GM21423 (cell line): ENCODE results near the gene PPME1.

Experiments used
- ATAC-seq: cut with Tn5 transposase; IDR thresholded peaks from one replicate; pipeline ENCODE4 v1.9.1; 2021; ENCODE audit warnings: mild to moderate bottlenecking, moderate library complexity; ENCODE audit not compliant: unreplicated experiment

The PPME1 gene

DNA sequence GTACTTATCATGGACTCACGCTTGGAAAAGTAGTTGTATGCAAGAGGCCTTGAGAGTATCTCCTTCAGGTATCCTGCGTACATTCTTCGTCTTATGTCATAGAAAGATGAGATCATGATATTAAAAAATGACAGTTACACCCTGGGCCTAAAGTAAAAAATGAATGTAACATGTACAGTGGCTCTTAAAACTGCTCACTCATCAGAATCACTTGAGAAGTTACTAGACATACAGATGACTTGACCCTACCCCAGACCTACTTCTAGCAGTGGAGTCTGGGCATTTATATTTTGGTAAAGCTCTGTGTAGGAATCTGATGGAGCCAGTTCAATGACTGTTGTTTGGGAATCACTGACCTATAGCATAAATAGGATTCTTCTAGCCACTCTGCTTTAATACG is 54.5 kb downstream of the PPME1 start:
- ATAC-seq: no peak

DNA sequence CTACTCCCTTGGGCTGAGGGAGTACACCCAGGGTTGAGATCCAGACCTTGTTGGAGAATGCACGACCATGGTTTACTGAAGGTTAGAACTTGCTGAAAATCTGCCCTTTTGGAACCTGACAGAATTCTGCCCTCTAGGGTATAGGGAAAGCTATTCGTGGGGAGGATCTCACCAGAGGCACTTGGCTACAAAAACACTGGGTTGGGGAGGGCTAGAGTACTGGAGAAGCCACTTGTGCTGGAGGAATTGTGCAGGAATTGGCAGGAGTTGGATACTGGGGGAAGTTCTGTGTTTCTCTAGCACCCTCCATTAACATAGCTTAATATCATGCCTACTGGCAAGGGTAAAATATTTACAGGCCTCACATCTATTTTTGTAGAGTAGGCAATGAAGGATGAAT is 55.8 kb downstream of the PPME1 start:
- no peak for ATAC-seq

DNA sequence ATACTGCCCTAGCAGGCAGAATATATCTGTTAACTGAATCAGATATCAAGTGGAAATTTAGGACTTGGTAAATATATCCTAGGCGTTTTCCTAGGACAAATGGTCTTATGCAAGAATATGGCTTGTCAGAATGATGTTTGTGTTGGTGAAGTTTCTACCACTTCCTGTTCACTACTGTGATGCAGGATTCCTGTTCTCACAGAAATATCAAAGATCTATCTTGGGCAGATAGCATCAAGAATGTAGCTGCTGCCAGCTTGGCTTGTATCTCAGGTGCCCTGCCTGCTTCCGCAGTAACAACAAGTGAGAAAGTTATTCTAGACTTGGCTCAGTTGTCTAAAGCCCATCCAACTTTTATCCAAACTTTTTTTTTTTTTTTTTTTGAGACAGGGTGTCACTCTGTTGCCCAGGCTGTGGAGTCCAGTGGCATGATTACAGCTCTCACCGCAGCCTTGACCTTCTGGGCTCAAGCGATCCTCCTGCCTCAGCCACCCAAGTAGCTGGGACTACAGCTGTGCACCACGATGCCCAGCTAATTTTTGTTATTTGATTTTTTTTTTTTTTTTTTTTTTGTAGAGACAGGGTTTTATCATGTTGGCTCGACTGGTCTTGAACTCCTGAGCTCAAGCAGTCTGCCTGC is 61.3 kb downstream of the PPME1 start:
- no peak for ATAC-seq

DNA sequence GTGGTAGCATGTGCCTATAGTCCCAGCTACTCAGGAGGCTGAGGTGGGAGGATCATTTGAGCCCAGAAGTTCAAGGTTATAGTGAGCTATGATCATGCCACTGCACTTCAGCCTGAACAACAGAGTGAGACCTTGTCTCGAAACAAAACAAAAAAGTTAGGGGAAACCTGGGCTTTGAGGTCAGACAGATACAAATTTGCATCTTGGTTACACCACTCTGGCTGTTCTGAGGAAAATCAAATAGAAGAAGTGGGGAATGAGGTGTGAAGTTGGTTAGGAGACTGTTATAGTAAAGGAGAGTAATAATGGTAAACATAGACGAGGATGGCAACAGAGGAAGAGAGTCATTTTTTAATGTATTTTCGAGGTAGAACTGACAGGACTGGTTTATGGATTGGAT is 62.6 kb downstream of the PPME1 start:
- ATAC-seq: no peak

DNA sequence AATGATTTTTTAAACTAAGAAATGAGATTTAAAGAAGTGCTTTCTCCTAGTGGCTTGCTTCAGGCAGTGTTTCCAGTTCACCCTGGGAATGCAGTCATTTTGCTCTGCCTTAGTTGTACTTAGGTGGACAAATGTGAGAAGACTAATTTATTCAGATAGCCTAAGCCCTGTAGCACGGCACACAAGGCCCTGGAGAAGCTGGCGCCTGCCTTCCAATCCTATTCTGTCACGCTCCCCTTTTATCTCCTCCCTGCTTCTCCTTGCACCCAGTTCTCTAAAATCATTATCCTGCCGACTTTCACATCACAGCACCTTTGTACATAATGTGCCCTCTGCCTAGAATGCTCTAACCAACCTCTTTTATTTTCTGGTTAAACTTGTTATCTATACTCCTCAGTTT is 64.0 kb downstream of the PPME1 start:
- ATAC-seq: no peak

DNA sequence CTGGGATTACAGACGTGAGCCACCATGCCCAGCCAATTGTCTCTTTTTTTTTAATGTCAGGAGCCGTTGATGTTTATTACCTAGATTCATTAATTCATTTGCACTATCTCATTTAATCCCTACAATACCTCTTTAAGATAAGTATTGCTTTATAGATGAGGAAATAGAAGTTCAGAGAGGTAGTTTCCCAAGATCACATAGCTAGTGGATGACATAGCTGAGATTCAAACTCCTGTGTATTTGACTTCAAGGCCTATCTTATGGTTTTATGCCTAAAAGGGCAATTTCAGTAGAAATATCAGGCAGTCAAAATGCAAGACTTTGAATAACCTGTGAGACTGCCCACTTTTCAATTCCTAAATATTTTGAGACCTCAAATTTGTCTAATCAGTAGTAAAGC is 66.5 kb downstream of the PPME1 start:
- ATAC-seq: no peak

DNA sequence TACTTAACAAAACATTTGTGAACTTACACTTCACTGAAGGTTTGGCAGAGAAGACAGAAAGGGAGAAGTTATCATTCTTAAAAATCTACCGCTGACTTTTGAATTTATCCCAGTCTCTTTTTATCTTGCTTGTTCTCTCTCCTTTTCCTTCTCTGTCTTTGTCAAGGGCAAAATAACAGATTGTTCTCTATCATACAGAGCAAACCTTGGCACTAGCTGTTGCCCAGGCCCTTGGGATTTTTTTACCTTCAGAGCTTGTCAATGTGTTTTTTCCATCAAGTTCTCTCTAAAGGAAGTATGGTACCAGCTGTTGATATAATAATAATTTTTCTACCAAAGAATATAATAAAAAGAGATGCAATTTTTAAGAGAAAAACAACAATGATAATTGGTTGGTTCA is 67.2 kb downstream of the PPME1 start:
- no peak for ATAC-seq

DNA sequence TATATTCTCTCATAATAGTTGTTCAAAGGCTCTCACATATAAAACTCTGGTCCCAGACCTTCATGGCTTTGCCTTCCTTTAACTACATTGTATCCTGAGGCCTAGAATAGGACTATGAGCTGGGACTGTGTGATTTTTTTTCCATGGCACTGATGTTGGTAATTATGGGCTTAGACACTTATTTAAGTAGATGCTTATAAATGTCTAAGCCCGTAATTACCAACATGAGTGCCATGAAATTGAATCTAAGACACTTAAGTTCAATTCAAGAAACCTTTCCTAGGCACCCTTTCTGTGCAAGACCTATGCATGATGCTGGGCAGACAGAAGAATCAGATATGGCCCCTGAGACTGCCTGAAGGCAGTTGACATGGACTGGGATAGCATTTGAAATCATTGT is 77.4 kb downstream of the PPME1 start:
- no peak for ATAC-seq

DNA sequence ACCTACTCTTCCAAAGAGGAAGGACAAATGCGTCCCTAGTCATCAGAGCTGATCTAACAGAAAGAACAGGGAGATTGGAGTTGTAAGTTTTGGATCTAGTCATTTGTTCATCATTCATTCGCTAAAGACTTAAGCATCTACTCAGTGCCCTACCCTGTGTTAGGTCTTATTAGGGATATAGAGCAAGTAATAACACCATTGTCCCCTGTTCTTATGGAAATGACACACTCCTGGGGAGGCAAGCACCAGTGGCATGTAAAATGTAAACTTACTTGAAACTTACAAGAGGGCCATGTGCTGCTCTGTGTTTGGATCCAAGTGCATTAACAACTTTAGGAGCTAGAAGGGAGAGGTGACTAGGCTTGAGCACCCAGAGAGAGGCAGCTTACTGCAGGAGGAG is 78.4 kb downstream of the PPME1 start:
- no peak for ATAC-seq

DNA sequence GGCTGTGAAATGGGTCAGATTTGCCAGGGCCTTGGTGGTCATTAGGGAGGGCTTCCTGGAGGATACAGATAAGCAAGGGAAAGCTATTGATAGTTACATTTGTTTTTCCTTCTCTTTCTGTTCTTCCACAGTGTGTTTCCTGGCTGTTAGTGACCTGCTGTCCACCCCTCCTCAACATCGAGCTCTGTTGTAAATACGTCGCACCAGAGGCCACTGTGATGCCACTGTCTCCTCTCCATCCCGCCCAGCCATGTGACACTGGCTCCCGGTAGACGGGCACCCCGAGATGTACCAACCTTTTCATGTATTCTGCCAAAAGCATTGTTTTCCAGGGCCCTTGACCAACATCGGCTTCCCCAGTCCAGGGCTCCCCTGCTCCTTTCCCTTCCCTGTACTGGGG is 82.3 kb downstream of the PPME1 start:
- ATAC-seq: no peak

DNA sequence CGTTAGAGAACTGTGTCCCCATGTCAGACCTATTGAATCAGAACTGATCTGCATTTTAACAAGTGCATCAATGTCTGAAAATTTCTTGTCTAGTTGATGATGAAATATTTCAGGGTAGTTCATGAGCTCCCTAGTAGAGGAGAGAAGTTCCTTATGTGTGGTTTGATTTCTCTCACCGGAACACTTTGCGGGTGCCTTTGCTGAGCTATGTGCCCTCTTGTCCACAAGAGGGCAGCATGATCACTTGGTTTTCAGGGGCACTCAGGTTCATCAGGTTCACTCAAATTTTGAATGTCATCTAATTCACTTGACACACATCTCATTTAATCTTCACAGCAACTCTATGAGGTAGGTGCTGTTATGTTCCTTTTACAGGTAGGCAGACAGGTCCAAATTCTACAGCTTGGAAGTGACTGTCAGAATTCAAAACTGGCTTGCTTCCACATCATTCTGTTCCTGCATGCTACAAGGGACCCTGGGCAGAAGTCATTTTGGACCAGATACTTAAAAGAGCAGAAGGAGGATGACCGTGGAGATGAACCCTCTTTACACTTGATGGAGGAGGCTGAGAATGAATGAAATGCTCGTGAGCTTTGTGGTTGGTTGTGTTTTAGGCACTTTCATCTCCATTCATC is 84.8 kb downstream of the PPME1 start:
- ATAC-seq: no peak

DNA sequence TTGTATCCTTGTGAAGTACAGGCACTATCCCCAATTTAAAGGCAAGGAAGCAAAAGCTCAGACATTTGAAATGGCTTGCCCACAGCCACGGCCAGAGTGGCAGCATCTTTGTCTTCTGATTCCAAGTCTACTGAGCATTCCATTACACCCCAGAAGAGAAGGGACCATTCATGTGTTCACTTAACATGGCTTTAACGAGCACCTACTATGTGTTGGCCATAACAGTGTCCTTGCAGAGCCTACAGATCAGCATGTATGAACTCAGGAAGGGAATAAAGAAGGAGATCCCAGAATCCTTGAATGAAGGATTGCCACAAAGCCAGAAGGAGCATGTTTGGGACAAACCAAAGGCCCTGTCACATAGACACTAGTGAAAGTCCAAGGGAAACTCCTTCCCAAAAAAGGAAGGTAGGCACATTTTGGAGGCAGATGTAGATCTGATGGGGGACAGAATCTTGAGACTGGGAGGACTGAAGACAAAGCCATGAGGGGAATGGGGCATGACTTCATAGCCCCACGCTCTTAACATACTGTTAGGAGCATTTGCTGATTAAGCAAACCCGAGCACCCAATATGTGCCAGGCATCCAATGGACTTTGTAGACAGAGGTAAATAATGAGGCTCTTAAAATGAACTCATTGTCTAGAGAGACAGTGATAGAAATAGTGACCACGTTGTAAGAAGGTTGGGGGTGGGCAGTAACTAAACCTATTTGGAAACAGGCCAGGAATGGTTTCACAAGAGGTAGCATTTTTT is 85.5 kb downstream of the PPME1 start:
- ATAC-seq: no peak

DNA sequence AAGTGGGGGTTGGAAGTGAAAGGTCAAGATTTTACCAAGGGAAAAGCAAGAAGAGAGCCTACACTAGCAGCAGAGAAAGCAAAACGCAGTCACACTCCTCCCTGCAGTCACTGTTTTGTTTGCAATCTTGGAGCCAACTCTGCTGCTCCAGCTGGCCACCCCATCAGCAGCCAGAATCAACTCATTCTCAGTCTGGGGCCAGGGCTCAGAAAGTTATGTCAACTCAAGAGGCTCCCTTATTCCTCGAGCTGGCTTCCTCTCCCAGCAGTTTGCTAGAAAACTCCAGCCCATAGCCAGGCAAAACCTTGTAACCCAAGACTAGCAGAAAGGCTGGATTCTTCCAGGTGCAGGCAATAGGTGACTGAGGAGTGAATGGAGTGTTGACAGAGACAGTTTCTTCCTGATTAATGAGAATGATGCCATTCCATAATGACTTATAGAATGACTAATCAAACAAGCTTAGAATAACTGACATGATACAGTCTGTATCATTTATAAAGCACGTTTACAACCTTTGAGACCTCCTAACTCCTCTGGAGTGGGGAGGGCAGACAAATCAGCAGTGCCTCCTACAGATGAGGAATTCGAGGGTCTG is 87.0 kb downstream of the PPME1 start:
- no peak for ATAC-seq

DNA sequence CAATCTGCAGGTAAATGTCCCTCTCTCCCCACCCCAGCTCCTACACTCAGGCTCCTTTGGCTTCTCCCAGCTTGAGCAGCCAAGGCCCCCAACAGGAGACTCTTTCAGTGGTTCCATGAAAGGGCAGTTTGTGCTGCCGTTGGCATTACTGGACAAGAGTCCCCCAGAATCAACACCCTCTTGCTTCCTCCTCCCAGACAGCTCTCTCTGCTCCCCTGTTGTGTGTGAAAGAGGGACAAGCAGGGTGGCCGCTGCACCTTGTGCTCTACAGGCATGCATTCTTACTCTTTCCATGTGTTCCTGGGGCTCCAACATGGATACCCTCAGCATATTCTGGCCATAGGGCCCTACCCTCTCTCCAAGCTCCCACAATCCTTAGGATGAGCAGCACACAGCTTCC is 91.6 kb downstream of the PPME1 start:
- ATAC-seq: no peak

DNA sequence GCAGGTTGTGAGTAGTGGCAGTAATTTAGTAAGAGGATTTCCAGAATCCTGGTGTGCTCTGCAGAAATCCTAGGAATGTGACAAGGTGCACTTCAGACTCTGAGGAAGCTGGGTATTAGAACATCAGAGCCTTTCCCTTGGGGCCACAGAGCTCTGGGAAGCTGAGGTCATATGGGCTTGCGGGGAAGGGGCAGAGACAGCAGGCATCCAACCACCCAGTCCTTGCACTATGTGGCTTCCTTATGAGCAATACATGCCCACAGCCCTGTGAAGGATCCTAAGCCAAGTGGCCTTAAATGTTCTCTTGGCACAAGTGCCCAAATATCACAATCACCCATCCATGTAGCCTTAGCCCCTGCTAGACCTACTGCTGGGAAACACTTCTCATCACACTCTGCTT is 94.2 kb downstream of the PPME1 start:
- ATAC-seq: no peak

DNA sequence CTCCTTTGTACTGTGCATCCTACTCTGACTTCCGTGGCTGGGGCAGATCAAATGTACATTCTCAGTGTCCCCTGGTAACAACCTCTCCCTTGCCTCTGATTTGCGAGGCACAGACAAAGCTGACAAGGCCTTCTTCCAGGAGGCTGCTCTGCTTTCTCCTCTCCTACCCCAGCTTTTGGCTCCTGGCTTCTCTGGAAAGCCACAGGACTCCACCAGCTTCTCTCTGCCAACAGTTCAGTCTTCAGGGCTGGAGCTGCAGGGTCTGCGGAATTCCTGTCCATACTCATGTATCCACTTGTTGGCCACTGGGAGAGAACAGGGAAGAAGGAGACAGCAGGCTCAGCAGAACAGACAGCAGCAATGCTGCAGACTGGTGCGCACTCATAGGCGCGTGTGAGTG is 95.9 kb downstream of the PPME1 start:
- ATAC-seq: no peak

DNA sequence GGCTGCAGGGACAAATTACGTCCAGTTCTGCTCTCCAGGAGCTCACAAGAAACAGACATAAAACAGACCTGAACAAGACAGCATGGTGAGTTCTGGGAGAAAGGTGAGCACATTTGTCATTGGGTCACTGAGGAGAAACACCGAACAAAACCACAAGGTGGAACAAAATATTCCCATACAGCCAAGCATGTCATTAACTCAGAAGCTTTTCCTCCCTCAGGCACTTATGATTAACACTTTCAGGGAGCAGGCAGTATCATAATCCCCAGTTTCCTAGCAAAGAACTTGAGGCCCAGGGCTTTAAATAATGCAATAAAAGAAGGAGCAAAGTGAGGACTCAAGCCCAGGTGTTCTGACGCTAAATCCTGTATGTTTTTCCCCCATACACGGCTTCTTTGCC is 97.4 kb downstream of the PPME1 start:
- ATAC-seq: no peak

DNA sequence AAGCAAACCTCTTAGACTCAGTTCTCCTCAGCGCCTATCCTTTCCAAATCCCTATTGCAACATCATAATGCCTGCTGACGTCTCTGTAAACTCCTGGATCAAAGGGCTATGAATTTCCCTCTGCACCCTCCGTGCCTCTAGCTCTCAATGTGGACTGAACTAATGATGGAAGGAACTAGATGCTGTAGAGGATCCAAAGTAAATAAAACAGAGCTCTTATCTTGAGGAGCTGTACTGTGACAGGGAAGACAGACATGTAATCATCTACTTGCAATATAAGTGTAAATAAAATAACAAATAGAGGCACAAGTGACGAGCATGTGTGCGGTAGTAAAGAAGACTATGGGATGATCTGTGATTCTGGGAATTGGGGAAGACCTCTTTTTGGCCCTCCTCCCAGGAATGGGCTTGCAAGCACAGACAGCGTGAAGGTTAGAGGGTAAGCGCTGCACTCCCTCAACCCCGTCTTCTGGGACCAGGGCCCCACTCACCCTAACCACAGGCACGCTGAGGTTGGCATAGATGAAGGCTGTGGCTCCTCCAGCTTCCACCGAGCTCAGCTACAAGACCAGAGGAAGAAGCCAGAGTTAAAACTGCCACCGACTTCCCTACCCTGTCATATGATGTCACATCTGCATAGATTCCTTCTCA is 98.2 kb downstream of the PPME1 start:
- ATAC-seq: no peak

DNA sequence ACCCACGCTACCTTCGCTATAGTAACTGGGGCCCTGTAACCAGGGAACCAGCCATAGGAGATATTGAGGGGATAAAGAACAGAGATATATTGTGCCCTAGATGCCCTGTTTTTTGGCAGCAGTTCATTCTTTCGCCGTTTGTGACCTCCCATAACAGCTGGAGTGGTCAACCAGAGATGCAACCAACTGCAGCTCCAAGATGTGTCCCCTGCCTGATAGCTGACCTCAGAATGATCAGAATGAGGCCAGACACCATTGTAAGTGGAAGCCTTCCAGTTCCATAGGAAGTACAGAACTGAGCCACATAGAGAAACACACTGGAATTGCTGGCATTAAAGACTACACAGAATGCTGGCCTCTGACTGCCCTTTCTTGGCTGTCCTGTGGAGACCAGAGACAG is 101.2 kb downstream of the PPME1 start:
- ATAC-seq: no peak

DNA sequence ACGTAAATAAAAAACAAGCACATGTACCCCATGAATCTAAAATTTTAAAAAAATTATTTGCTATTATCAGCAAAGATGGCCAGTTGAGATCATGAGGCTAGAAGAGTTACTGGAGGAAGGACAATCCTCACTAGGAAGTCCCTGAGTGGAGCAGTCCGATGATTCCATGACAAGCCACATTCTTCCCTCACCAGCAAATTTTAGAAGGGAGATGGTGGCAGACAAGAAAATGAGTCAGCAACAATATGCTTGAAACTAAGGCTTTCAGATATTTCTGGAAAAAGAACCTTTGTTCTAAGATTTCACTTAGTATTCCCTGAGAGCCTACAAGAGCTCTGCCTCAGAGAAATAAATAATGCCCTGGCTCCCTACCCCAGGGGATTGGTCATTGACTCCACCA is 105.5 kb downstream of the PPME1 start:
- no peak for ATAC-seq

DNA sequence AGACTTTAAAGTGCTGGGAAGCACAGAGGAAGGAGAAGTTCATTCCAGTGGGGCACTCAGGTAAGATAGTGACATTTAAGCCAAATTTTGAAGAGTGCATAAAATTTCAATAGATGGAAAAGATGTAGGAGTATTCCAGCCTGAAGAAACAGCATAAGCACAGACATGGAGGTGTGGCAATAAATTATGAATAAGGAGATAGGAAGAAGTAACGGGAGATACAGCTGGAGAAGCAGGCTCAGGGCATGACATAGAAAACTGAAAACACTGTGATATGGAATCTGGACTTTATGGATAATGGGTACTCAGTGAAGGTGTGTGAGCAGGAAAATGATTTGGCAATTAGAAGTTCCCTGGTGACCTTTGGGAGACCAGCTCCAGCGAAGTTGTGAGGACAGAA is 107.0 kb downstream of the PPME1 start:
- ATAC-seq: no peak
